Naive thymus-derived CD4-positive, alpha-beta T cell (primary cell): ENCODE measurements around the gene MED17. TPM values are rescaled to one million over a fixed set of nuclear protein-coding genes. Genes with fewer than 3 reads are reported as not detected.
A peak's percentile ranks its signal among the peaks of the same experiment; 100 is the strongest.
"Not testable (repeated sequence)": the region's sequence is repeated elsewhere in the genome, so short reads cannot be mapped to it uniquely, and the experiment has no call there.

Experiments
- ATAC-seq: fragments of 150-1000 bp; cut with Tn5 transposase; 2 replicates; pipeline ENCODE4 v1.10.0; 2021; ENCODE audit warnings: mild to moderate bottlenecking, moderate library complexity
- CTCF ChIA-PET: fragments of 350-600 bp; sonication (Branson Sonifier 250); formaldehyde crosslinking; loops from one replicate; lab custom pipeline; 2021; ENCODE audit warnings: antibody characterized with exemption; lab: Charles Lee
- POLR2A ChIA-PET: fragments of 350-600 bp; sonication (Branson Sonifier 250); formaldehyde crosslinking; loops from one replicate; lab custom pipeline; 2021; ENCODE audit warnings: antibody characterized with exemption, inconsistent platforms; lab: Charles Lee
- DNase-seq, 9 donors: peaks; one replicate each; pipeline versions ENCODE4 v3.0.0 to v3.0.0-alpha.2; 2020 to 2022; ENCODE audit warnings: mixed read lengths in 1 of 9
- H3K27ac ChIP-seq: one replicate; pipeline ENCODE4 v1.7.0; 2013; ENCODE audit warnings: mild to moderate bottlenecking, low read depth, low read length, moderate library complexity
- H3K27me3 ChIP-seq, 2 donors: one replicate each; pipeline ENCODE4 v1.7.0; 2013; ENCODE audit warnings: low read length in 2 of 2, mild to moderate bottlenecking in 2 of 2, moderate library complexity in 2 of 2; ENCODE audit not compliant: control insufficient read depth in 2 of 2, insufficient read depth in 2 of 2
- H3K36me3 ChIP-seq, 3 experiments: 1 replicate in 2 of 3; 2 replicates in 1 of 3; pipeline ENCODE4 v1.7.0; 2013; ENCODE audit warnings: low read length in 3 of 3, mild to moderate bottlenecking in 3 of 3, moderate library complexity in 1 of 3; ENCODE audit not compliant: insufficient read depth in 3 of 3, control insufficient read depth in 2 of 3
- H3K4me1 ChIP-seq, 2 donors: one replicate each; pipeline ENCODE4 v1.7.0; 2013; ENCODE audit warnings: low read length in 2 of 2, mild to moderate bottlenecking in 2 of 2, moderate library complexity in 1 of 2; ENCODE audit not compliant: control insufficient read depth in 2 of 2, insufficient read depth in 2 of 2
- H3K4me3 ChIP-seq: 2 replicates; pipeline ENCODE4 v1.7.0; 2013; ENCODE audit warnings: mild to moderate bottlenecking, low read length
- H3K9me3 ChIP-seq, 3 experiments: 1 replicate in 2 of 3; 2 replicates in 1 of 3; pipeline ENCODE4 v1.7.0; 2013; ENCODE audit warnings: low read length in 3 of 3; ENCODE audit not compliant: control insufficient read depth in 2 of 3
- H3K27ac Mint-ChIP-seq, 9 donors: one replicate each; pipeline ENCODE4 v1.8.0; 2020 to 2022; ENCODE audit warnings: mixed read lengths in 9 of 9, mild to moderate bottlenecking in 8 of 9, moderate library complexity in 5 of 9, inconsistent platforms in 2 of 9
- H3K27me3 Mint-ChIP-seq, 5 donors: one replicate each; pipeline ENCODE4 v1.8.0; 2021 to 2022; ENCODE audit warnings: mixed read lengths in 5 of 5, mild to moderate bottlenecking in 1 of 5
- H3K36me3 Mint-ChIP-seq, 5 donors: one replicate each; pipeline ENCODE4 v1.8.0; 2020 to 2022; ENCODE audit warnings: mixed read lengths in 5 of 5, mild to moderate bottlenecking in 3 of 5, inconsistent platforms in 1 of 5
- H3K4me1 Mint-ChIP-seq, 7 donors: one replicate each; pipeline ENCODE4 v1.8.0; 2020 to 2022; ENCODE audit warnings: mixed read lengths in 7 of 7, mild to moderate bottlenecking in 3 of 7, inconsistent platforms in 1 of 7
- H3K4me3 Mint-ChIP-seq, 10 donors: one replicate each; pipeline ENCODE4 v1.8.0; 2020 to 2022; ENCODE audit warnings: mild to moderate bottlenecking in 10 of 10, mixed read lengths in 10 of 10, moderate library complexity in 6 of 10, inconsistent platforms in 2 of 10
- H3K9me3 Mint-ChIP-seq, 11 donors: one replicate each; pipeline ENCODE4 v1.8.0; 2020 to 2022; ENCODE audit warnings: mixed read lengths in 11 of 11, mild to moderate bottlenecking in 4 of 11, inconsistent platforms in 1 of 11, moderate library complexity in 1 of 11
- intact Hi-C, 2 donors: fragments of 100-400 bp; cut with micrococcal nuclease; formaldehyde crosslinking; loops; one replicate each; pipeline ENCODE4 v1.15.1; 2023
- polyA plus RNA-seq, 2 donors: library from polyadenylated mRNA; unstranded; fragments of 300-500 nt; fragmentation: Illumina TruSeq; gene quantifications; one replicate each; pipeline ENCODE4 v1.2.3, GENCODE V29; 2021
- total RNA-seq, 6 experiments: library from RNA in 5 of 6; stranded (reverse) in 5 of 6; gene quantifications; 1 replicate in 5 of 6; 2 replicates in 1 of 6; pipeline ENCODE4 v1.2.3 and lab custom pipeline; 2021 to 2026

MED17 gene
- total and polyA plus RNA-seq, 7 experiments from 2014 or later: 17.3 to 75.9 (median 64.2) TPM

DNA sequence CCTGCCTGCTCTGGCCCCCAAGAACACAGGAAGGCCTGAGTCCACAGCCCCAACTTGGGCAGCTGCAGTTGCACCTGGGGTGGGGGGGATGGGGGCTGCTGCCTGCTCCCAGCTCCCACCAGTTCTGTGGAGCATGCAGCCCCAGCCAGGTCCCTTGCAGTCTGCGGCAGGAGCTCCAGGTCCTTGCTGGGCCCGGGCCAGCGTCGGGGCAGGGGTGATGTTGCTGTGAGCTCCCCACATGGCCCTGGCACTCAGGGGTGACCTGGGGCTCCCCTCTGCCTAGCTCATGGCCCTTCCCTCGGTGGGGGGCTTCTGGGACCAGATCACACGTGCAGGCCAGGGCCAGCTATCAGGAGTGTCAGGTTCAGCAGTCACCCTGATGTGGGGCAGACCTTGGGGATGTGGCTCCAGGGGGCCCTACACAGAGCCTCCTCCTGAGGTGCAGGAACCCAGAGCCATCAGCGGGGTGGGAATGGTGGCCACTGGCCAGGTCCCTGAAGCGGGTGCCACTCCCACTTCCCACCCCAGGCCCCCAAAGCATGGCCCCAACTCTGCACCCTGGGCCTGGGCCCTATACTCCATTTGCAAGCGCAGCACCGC, 10.4 kb upstream of the MED17 start:
- no peaks in the 10 kb centered on the region for H3K9me3 ChIP-seq
- ATAC-seq (no peak), DNase-seq (no peak)
- H3K36me3 ChIP-seq: no peaks in the 10 kb centered on the region
- Mint-ChIP-seq H3K27ac (no peak overlapping the region), H3K4me3 (no peak overlapping the region), H3K9me3 (peaks cover 0 to 11% (median 0%) of the 10 kb centered on the region in 11 donors), H3K27me3 (no peaks in the 10 kb centered on the region), H3K4me1 (peaks cover 0 to 1% (median 0%) of the 10 kb centered on the region in 7 donors), H3K36me3 (peaks cover 0 to 9% (median 0%) of the 10 kb centered on the region in 5 donors)
- intact Hi-C loops: no loop called here
- H3K27me3 ChIP-seq: no peaks in the 10 kb centered on the region
- H3K4me1 ChIP-seq: no peaks in the 10 kb centered on the region
- no peak overlapping the region for H3K27ac ChIP-seq
- no peak overlapping the region for H3K4me3 ChIP-seq
- ChIA-PET POLR2A (no interaction called here), CTCF (no interaction called here)

DNA sequence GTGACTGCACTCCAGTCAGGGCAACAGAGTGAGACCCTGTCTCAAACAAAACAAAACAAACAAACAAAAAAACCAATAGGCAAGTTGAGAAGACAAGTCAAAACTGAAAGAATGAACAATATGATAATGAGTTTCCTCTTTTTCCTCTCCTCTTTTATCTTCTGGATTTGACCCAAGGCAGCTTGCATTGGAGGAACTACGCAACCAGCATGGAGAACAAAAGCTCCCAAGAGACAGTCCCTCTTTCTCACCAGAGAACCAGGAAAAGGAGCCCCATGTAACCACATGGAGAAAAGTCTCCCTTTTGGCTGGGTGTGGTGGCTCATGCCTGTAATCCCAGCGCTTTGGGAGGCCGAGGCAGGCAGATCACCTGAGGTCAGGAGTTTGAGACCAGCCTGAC, 9.5 kb upstream of the MED17 start:
- H3K4me1 ChIP-seq, H3K4me3 ChIP-seq, H3K27me3 ChIP-seq, POLR2A ChIA-PET, H3K36me3 ChIP-seq, CTCF ChIA-PET, DNase-seq, H3K4me1 Mint-ChIP-seq, H3K27ac Mint-ChIP-seq, H3K27ac ChIP-seq, H3K9me3 ChIP-seq, ATAC-seq, intact Hi-C loops, H3K4me3 Mint-ChIP-seq, H3K27me3 Mint-ChIP-seq: not testable (repeated sequence)
- Mint-ChIP-seq H3K36me3 (peaks cover 0 to 11% (median 0%) of the 10 kb centered on the region in 5 donors), H3K9me3 (peaks cover 0 to 12% (median 0%) of the 10 kb centered on the region in 11 donors)

DNA sequence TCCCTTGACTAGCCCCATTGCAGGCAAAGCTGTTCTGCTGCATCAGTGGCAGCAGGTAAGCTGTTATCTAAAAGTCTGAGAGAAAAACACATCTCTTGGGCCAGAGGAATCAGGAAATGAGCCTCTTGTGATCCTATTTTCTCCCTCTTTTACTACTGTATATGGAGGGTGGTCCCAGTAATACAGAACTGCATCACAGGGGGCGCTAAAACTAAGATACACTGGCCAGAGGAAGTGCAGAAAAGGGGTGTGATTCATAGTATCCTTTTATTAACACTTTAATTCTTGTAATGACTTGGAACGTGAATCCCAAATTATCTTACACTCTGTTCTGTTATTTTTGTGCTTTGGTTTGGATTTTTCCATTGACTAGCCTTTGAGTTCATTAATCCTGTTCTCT, 8.8 kb upstream of the MED17 start:
- POLR2A ChIA-PET: no interaction called here

DNA sequence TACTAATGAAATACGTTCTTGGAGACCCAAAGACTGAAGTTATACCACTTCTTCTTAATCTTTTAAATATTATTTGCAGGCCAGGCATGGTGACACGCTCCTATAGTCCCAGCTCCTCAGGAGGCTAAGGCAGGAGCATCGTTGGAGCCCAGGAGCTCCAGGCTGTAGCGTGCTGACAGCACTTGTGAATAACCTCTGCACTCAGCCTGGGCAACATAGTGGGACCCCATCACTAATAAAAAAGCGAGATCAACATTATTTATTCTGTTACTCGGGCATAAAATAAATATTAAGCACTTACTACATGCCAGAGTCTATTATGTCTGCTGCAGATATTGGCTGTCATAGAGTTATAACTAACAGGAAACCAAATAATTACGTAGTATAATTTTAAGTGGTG, 720 bp upstream of the MED17 start:
- H3K27ac Mint-ChIP-seq: peak overlapping the region in 8 of 9 donors; percentile 81 to 97 (median 93)
- CTCF ChIA-PET: interaction anchor here (1.2 kb wide), 1 partner anchor 42 kb away, joined by 8 read pairs; the partner anchor contains the start of genes C11orf54 and TAF1D

More for the DNA sequence above, 8.8 kb upstream of the MED17 start:
- Histone ChIP-seq H3K4me3 (no peak overlapping the region), H3K36me3 (no peaks in the 10 kb centered on the region), H3K27ac (no peak overlapping the region), H3K27me3 (no peaks in the 10 kb centered on the region), H3K9me3 (no peaks in the 10 kb centered on the region), H3K4me1 (no peaks in the 10 kb centered on the region)
- ATAC-seq (no peak), DNase-seq (no peak)
- CTCF ChIA-PET: no interaction called here
- H3K27ac Mint-ChIP-seq: no peak overlapping the region
- peaks cover 0 to 12% (median 0%) of the 10 kb centered on the region in 5 donors for H3K36me3 Mint-ChIP-seq
- no peaks in the 10 kb centered on the region for H3K27me3 Mint-ChIP-seq
- peaks cover 0 to 14% (median 0%) of the 10 kb centered on the region in 11 donors for H3K9me3 Mint-ChIP-seq
- intact Hi-C loops: no loop called here
- H3K4me1 Mint-ChIP-seq: peaks cover 0 to 1% (median 0%) of the 10 kb centered on the region in 7 donors
- no peak overlapping the region for H3K4me3 Mint-ChIP-seq

DNA sequence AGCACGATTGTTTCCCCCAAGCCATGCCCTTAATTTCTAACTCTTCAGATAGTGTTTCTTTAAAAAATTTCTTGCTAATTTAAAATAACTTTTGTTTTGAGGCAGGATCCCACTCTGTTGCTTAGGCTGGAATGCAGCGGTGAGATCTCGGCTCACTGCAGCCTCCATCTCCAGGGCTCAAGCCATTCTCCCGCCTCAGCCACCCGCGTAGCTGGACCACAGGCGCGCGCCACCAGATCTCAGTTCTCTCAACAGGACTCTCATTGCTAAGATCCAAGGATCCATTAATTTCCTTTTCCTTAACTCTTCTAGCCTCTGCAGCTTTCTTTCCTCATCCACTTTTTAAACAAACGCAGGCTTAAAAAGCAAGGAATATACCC, 327 bp upstream of the MED17 start:
- no peaks in the 10 kb centered on the region for H3K27me3 ChIP-seq
- DNase-seq (no peak), ATAC-seq (peak; percentile 21)
- peaks cover 22 to 37% of the 10 kb centered on the region in 2 donors for H3K4me1 ChIP-seq
- peaks cover 34 to 52% (median 45%) of the 10 kb centered on the region in 7 donors for H3K4me1 Mint-ChIP-seq
- intact Hi-C loops: loop anchor here (1.0 to 10.0 kb wide), 16 partner anchors 15 to 1306 kb away; partner anchors contain the start of genes ANKRD49 (in 2 of the 2), C11orf54 (in 2 of the 2), CEP295 (in 2 of the 2) and CWC15 (in 2 of the 2)
- no peaks in the 10 kb centered on the region for H3K9me3 ChIP-seq
- peak overlapping the region; percentile 77 for H3K4me3 ChIP-seq
- H3K27ac Mint-ChIP-seq: peak overlapping the region; percentile 81 to 97 (median 93)
- H3K36me3 Mint-ChIP-seq: peaks cover 4 to 16% (median 6%) of the 10 kb centered on the region in 5 donors
- peaks cover 0 to 9% (median 2%) of the 10 kb centered on the region in 3 experiments for H3K36me3 ChIP-seq
- H3K4me3 Mint-ChIP-seq: peak overlapping the region; percentile 93 to 100 (median 96)
- CTCF ChIA-PET: interaction anchor here (0.9 to 1.2 kb wide), 4 partner anchors 42 to 122 kb away, joined by 3 to 8 read pairs (median 4); partner anchors contain the start of genes C11orf54, CEP295 and TAF1D
- no peaks in the 10 kb centered on the region for H3K27me3 Mint-ChIP-seq
- peak overlapping the region; percentile 94 for H3K27ac ChIP-seq
- POLR2A ChIA-PET: interaction anchor here (0.9 to 4.6 kb wide), 9 partner anchors 24 to 1306 kb away, joined by 3 to 96 read pairs (median 4); partner anchors contain the start of genes C11orf54, ENDOD1, PANX1 and SLC36A4
- H3K9me3 Mint-ChIP-seq: peaks cover 0 to 2% (median 0%) of the 10 kb centered on the region in 11 donors

More for the DNA sequence above, 720 bp upstream of the MED17 start:
- Histone ChIP-seq H3K27me3 (no peaks in the 10 kb centered on the region), H3K4me1 (peaks cover 22 to 37% of the 10 kb centered on the region in 2 donors), H3K4me3 (peak overlapping the region; percentile 77), H3K36me3 (peaks cover 0 to 7% (median 0%) of the 10 kb centered on the region in 3 experiments), H3K27ac (peak overlapping the region; percentile 94), H3K9me3 (no peaks in the 10 kb centered on the region)
- Mint-ChIP-seq H3K27me3 (no peaks in the 10 kb centered on the region), H3K4me3 (peak overlapping the region; percentile 93 to 100 (median 96)), H3K36me3 (peaks cover 4 to 15% (median 6%) of the 10 kb centered on the region in 5 donors), H3K9me3 (peaks cover 0 to 5% (median 0%) of the 10 kb centered on the region in 11 donors), H3K4me1 (peaks cover 34 to 49% (median 43%) of the 10 kb centered on the region in 7 donors)
- intact Hi-C loops: loop anchor here (5.0 to 10.0 kb wide), 5 partner anchors 241 to 1284 kb away; partner anchors contain the start of genes ANKRD49 (in 1 of the 2), CWC15 (in 1 of the 2), KDM4D (in 1 of the 2) and MRE11 (in 1 of the 2)
- POLR2A ChIA-PET: interaction anchor here (0.6 to 4.6 kb wide), 5 partner anchors 28 to 1151 kb away, joined by 3 to 96 read pairs (median 5); partner anchors contain the start of genes C11orf54, PANX1 and TAF1D
- DNase-seq: no peak
- ATAC-seq: no peak

DNA sequence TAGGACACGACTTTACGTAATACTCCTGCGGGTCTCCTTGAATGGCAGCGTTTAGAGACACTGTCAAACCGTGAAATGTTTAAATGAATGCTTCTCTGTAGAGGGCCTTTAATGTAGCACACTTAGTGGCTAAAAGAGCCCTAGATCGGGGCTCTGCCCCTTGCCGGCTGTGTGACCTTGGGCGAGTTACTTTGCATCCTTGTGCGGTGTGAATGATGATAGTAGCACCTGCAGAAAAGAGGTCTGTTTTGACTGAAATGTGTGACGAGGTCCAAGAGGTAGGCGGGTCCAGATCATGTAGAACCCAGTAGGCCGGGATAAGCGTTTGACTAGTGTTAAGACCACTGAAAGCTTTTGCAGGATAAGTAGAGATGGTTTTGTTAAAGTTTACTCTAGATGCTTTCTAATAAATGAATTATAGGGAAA, 866 bp downstream of the MED17 start:
- POLR2A ChIA-PET: interaction anchor here (2.1 kb wide), 1 partner anchor 44 kb away, joined by 6 read pairs; the partner anchor contains the start of genes C11orf54 and TAF1D
- no peaks in the 10 kb centered on the region for H3K9me3 Mint-ChIP-seq
- Histone ChIP-seq H3K4me3 (peak overlapping the region; percentile 77), H3K9me3 (no peaks in the 10 kb centered on the region), H3K36me3 (peaks cover 6 to 21% (median 7%) of the 10 kb centered on the region in 3 experiments), H3K27ac (peak overlapping the region; percentile 94), H3K4me1 (peaks cover 22 to 37% of the 10 kb centered on the region in 2 donors), H3K27me3 (no peaks in the 10 kb centered on the region)
- peaks cover 34 to 60% (median 49%) of the 10 kb centered on the region in 7 donors for H3K4me1 Mint-ChIP-seq
- DNase-seq: peak in 1 of 9 donors; percentile 2
- H3K4me3 Mint-ChIP-seq: peak overlapping the region; percentile 93 to 100 (median 96)
- H3K27me3 Mint-ChIP-seq: no peaks in the 10 kb centered on the region
- intact Hi-C loops: loop anchor here (1.0 to 10.0 kb wide), 16 partner anchors 14 to 1304 kb away; partner anchors contain the start of genes ANKRD49 (in 2 of the 2), C11orf54 (in 2 of the 2), CEP295 (in 2 of the 2) and CWC15 (in 2 of the 2)
- H3K36me3 Mint-ChIP-seq: peaks cover 4 to 16% (median 7%) of the 10 kb centered on the region in 5 donors
- CTCF ChIA-PET: no interaction called here
- no peak for ATAC-seq
- H3K27ac Mint-ChIP-seq: peak overlapping the region; percentile 81 to 97 (median 93)
